GM18517 (cell line): ENCODE results near the gene CIT.

ENCODE experiments used
- ATAC-seq: cut with Tn5 transposase; IDR thresholded peaks from one replicate; pipeline ENCODE4 v1.9.1; 2021; ENCODE audit warnings: mild to moderate bottlenecking, moderate library complexity; ENCODE audit not compliant: unreplicated experiment

CIT gene

GRCh38 chr12:119682639-119683252, 194.4 kb downstream of the CIT start:
- ATAC-seq: no peak

GRCh38 chr12:119681728-119682638, 195.1 kb downstream of the CIT start:
- no peak for ATAC-seq

GRCh38 chr12:119681111-119681510, 196.0 kb downstream of the CIT start:
- ATAC-seq: no peak

DNA sequence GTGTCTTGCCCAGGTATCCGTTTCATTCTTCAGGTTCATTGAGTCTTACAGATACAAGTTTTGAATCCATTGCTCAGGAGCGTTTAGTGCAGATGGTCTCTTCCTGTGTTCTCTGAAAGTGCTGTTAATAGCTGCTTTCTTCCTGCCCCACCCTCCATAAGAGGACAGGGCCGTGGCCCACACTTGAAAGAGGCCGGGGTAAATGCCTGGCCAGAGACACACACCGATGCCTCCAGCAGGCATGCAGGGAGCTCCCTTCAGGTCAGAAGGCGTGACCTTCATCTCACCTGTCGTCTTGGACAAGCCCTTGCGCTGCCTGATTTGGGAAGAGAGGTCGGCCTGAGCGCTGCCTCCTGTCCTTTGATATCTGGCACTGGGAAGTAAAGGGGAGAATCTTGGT, 197.6 kb downstream of the CIT start:
- no peak for ATAC-seq

GRCh38 chr12:119679081-119679480, 198.0 kb downstream of the CIT start:
- no peak for ATAC-seq

- ATAC-seq: no peak
These were observed 198.7 kb downstream of the CIT start for GRCh38 chr12:119678459-119678858.

GRCh38 chr12:119676573-119676972, 200.5 kb downstream of the CIT start:
- ATAC-seq: no peak

- ATAC-seq: no peak
These were observed 201.1 kb downstream of the CIT start for GRCh38 chr12:119676022-119676421.

- ATAC-seq: no peak
These were observed 202.6 kb downstream of the CIT start for GRCh38 chr12:119674560-119674959.

- no peak for ATAC-seq
These were observed 203.5 kb downstream of the CIT start for GRCh38 chr12:119673634-119674033.

DNA sequence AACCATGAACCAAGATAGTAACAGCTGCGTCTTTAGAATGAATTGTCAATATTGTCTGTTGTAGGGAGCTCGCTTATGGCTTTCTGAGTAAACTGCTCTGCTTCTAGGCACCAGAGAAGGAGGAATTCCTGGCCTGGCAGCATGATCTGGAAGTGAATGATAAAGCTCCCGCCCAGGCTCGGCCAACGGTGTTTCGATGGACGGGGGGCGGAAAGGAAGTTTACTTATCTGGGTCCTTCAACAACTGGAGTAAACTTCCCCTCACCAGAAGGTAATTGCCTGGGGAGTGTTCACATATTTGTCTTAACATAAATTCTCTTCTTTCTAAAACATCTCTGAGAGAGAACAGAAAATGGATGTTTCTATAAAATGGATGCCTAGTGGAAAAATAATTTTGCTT, 204.9 kb downstream of the CIT start:
- no peak for ATAC-seq

GRCh38 chr12:119671070-119671469, 206.1 kb downstream of the CIT start:
- ATAC-seq: no peak

- no peak for ATAC-seq
These were observed 207.2 kb downstream of the CIT start for GRCh38 chr12:119669744-119670472.

GRCh38 chr12:119668324-119668841, 208.7 kb downstream of the CIT start:
- no peak for ATAC-seq

GRCh38 chr12:119667577-119668323, 209.4 kb downstream of the CIT start, which contains the start of gene PRKAB1:
Gene PRKAB1 (plus strand): TSS chr12:119668133. CDS start chr12:119668245, 112 bp downstream.
- peak; percentile 98 for ATAC-seq

DNA sequence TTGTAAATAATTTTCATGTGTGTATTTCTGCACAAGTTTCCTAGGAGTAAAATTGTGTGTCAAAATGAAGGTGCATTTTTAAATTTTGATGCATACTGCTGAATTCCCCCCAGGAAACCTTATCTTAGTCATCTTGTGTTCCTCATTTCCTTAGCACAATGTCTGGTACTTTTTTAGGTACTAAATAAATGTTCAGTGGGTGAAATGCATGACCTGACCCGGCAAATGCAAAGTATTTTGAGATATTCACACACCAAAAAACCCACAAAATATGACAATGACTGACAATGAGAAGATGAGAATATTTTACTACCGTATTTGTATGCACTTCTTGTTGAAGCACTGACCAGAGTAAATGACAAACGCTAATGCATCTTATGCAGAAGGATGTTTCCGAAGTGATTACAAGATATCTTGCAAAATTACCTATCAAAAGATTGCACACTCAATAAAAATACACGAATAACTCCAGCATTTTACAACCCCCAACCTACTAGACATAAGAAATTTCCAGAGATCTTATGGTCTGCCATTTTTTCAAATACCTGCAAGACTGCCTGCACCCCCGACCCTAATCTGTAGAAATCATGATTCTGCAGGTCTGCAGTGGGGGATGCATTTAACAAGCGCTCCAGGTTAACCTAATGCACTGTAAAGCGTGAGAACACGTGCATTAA, 210.1 kb downstream of the CIT start:
- no peak for ATAC-seq

DNA sequence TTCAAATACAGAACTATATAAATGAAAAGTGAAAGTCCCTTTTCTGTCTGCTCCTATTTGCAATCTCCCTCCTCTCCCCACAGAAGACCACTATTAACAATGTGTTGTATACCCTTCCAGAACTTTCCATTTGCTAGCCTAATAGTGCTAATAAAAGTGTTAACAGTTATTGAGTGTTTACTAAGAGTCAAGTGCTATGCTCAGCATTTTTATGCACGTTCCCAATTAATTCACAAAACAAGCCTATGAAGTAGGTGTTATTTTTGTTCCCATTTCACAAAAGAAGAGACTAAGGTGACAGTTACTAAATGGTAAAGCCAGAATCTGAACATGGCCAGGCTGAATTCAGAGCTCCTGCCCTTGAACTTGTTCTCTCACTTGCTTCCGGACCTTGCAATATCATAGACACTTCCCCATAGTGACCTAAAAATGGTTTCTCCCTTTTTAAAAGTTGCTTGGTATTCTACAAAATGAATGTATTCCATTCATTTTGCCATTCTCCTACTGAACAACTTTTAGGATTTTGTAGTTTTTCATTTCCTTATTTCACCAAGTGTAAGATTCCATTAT, 210.8 kb downstream of the CIT start:
- ATAC-seq: no peak

DNA sequence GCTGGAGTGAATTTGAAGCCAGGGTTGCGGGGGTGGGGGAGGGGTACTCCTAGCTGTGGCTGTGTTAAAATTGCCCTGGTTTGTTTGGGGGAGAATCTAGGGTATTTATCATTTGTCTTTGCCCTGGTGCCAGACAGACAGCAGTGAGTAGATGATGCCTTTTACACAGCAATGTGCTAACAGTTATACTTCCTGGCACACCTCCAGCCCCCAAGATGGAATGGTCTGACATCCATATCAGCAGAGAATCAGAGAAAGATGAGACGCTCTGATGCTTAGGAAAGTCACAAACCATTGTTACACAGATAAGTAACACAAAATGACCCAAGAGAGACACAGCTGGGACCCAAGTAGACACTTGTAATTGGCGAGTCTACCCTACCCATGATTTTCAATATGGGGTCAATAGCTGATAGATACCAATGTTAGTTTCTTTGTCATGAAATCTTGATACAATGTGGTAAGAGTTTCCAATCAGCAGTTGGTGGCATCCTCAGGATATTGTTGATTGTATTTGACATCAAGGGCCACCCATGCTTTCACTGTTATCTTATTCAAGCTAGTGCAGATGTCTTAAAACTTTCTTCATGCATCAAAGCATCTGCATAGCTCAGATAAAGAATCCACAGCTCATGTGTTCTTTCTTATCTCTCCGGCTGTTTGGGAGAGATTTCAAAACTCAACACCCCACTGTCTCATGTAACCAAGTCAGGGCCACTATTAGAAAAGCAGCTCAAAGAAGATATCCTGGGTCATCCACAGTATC, 211.8 kb downstream of the CIT start:
- no peak for ATAC-seq

DNA sequence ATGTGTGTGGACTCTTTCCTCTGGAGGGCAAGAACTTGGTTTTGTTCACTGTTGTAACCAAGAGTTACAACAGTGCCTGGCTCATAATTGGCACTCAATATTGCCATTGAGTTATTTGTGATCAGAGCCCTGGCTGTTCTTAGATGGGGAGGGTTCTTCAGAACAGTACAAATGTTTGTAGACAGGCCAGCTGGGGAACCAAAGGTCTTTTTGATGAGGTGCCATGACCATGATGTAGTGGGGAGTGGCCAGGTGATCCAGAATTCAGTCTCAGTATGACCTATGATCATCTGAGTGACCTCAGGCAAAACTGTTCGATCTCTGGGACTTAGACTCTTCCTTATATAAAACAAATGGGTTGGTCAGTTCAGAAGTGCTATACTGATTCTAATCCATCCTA, 212.5 kb downstream of the CIT start:
- no peak for ATAC-seq
